ENCODE measurements around the gene NTRK2. TPM values are rescaled to one million over a fixed set of nuclear protein-coding genes. Genes with fewer than 3 reads are reported as not detected.

NTRK2 gene
- total RNA-seq, 1 donor from 2014 or later = 0.07 TPM

- Mint-ChIP-seq H3K9me3 (no peaks in the 10 kb centered on the region), H3K27ac (no peak overlapping the region), H3K27me3 (peaks cover 2% of the 10 kb centered on the region), H3K4me3 (no peak overlapping the region), H3K4me1 (no peaks in the 10 kb centered on the region), H3K36me3 (ENCODE audit: low read depth) (no peaks in the 10 kb centered on the region)
- TF ChIP-seq CTCF (IDR thresholded peaks at IDR 0.05) = no peak
- ChIA-PET CTCF (no interaction called here), POLR2A (no interaction called here)
- no peak for ATAC-seq (ENCODE audit: low read depth)
- intact Hi-C loops (cut with micrococcal nuclease) = no loop called here
- no peak for DNase-seq
These were observed 274.0 kb downstream of the NTRK2 start for GRCh38 chr9:84943482-84944050.

- Mint-ChIP-seq H3K36me3 (ENCODE audit: low read depth) (no peaks in the 10 kb centered on the region), H3K27ac (no peak overlapping the region), H3K4me3 (no peak overlapping the region), H3K27me3 (peaks cover 2% of the 10 kb centered on the region), H3K4me1 (no peaks in the 10 kb centered on the region), H3K9me3 (no peaks in the 10 kb centered on the region)
- no peak for ATAC-seq (ENCODE audit: low read depth)
- POLR2A ChIA-PET = no interaction called here
- CTCF ChIA-PET = no interaction called here
- DNase-seq = no peak
- intact Hi-C loops (cut with micrococcal nuclease) = no loop called here
- TF ChIP-seq CTCF (IDR thresholded peaks at IDR 0.05) = no peak
These were observed 276.5 kb downstream of the NTRK2 start for GRCh38 chr9:84945878-84946538.

DNA sequence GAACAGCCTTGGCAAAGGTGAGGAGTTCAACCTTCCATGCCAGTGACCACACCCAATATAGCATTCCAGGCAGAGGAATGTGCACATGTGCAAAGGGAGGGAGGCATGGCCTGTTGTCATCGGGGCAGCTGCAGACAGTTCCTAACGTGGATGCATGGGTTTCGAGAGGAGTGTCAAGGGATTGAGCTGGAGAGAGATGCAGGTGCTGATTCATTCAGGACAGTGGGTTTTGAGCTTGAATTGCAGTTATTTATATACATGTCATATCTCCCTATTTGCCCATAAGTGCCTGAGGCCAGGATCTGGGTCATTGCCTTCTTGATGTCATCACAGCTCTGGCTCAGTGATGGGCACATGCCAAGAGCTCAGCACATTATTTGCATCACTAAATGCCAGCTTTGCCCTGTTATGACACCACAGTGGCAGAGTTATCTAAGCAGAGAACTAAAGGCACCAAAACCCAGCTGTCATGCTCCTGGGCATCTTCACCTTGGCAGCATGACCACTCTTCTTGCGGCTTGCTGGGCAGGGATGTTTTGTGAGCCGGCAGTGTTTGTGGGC, 278.0 kb downstream of the NTRK2 start:
- H3K27ac Mint-ChIP-seq = no peak overlapping the region
- H3K9me3 Mint-ChIP-seq = no peaks in the 10 kb centered on the region
- no peak for TF ChIP-seq CTCF (IDR thresholded peaks at IDR 0.05)
- ATAC-seq (ENCODE audit: low read depth) (no peak), DNase-seq (no peak)
- H3K27me3 Mint-ChIP-seq = peaks cover 2% of the 10 kb centered on the region
- H3K4me3 Mint-ChIP-seq = no peak overlapping the region
- no peaks in the 10 kb centered on the region for H3K4me1 Mint-ChIP-seq
- H3K36me3 Mint-ChIP-seq (ENCODE audit: low read depth) = no peaks in the 10 kb centered on the region
- POLR2A ChIA-PET = no interaction called here
- CTCF ChIA-PET = no interaction called here
- intact Hi-C loops (cut with micrococcal nuclease) = no loop called here

GRCh38 chr9:84949258-84949657, 279.7 kb downstream of the NTRK2 start:
- no peak for TF ChIP-seq CTCF (IDR thresholded peaks at IDR 0.05)
- ATAC-seq (ENCODE audit: low read depth) (no peak), DNase-seq (no peak)
- ChIA-PET POLR2A (no interaction called here), CTCF (no interaction called here)
- H3K4me1 Mint-ChIP-seq = no peaks in the 10 kb centered on the region
- no peak overlapping the region for H3K27ac Mint-ChIP-seq
- H3K27me3 Mint-ChIP-seq = peaks cover 7% of the 10 kb centered on the region
- no peak overlapping the region for H3K4me3 Mint-ChIP-seq
- no peaks in the 10 kb centered on the region for H3K9me3 Mint-ChIP-seq
- intact Hi-C loops (cut with micrococcal nuclease) = no loop called here
- no peaks in the 10 kb centered on the region for H3K36me3 Mint-ChIP-seq (ENCODE audit: low read depth)

DNA sequence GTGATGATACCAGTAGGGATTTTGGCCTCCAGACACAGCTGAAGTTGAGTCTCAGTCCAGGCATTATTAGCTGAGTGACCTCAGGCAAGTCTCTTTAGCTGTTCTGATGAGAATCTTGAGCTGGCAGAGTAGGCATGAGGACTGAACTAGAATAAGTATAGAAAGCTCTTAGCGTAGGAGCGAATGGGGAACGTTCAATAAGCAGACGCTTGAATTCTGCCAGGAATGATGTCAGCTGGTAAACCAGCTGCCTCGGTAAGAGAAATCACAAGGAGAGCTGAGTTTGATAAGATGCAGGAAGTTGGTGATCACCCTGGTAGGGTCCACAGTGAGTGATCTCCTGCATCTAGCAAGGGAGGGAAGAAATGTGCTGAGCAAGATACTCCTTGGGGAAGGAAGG, 280.4 kb downstream of the NTRK2 start:
- no peaks in the 10 kb centered on the region for H3K36me3 Mint-ChIP-seq (ENCODE audit: low read depth)
- intact Hi-C loops (cut with micrococcal nuclease) = no loop called here
- peaks cover 10% of the 10 kb centered on the region for H3K27me3 Mint-ChIP-seq
- ChIA-PET POLR2A (no interaction called here), CTCF (no interaction called here)
- TF ChIP-seq CTCF (IDR thresholded peaks at IDR 0.05) = no peak
- no peak overlapping the region for H3K4me3 Mint-ChIP-seq
- no peak overlapping the region for H3K27ac Mint-ChIP-seq
- no peaks in the 10 kb centered on the region for H3K9me3 Mint-ChIP-seq
- H3K4me1 Mint-ChIP-seq = no peaks in the 10 kb centered on the region
- ATAC-seq (ENCODE audit: low read depth) = no peak
- DNase-seq = no peak

Data from activated B cell treated with CpG ODN at 0.5 μM for 24 hours (primary cell).